Measurements from ENCODE around the gene FOXO6. TPM values are rescaled to one million over a fixed set of nuclear protein-coding genes. Genes with fewer than 3 reads are reported as not detected.

Gene FOXO6
- total RNA-seq, 1 donor from 2014 or later, result 1.4 TPM

GRCh38 chr1:41414716-41415306, 53.6 kb downstream of the FOXO6 start:
- no peak for TF ChIP-seq CTCF (conservative IDR thresholded peaks at IDR 0.05)
- no peaks in the 10 kb centered on the region for H3K36me3 Mint-ChIP-seq (ENCODE audit: low read depth)
- H3K4me3 Mint-ChIP-seq, result no peak overlapping the region
- peaks cover 5% of the 10 kb centered on the region for H3K4me1 Mint-ChIP-seq
- no peak overlapping the region for H3K27ac Mint-ChIP-seq (ENCODE audit: unreplicated experiment)
- H3K27me3 Mint-ChIP-seq (ENCODE audit: low read depth), result peaks cover 7% of the 10 kb centered on the region
- DNase-seq (ENCODE audit: low read depth, low spot score), result no peak
- H3K9me3 Mint-ChIP-seq, result no peaks in the 10 kb centered on the region

GRCh38 chr1:41416081-41416480, 54.8 kb downstream of the FOXO6 start:
- Mint-ChIP-seq H3K36me3 (ENCODE audit: low read depth) (no peaks in the 10 kb centered on the region), H3K4me3 (no peak overlapping the region), H3K4me1 (peaks cover 5% of the 10 kb centered on the region), H3K27ac (ENCODE audit: unreplicated experiment) (no peak overlapping the region), H3K27me3 (ENCODE audit: low read depth) (no peaks in the 10 kb centered on the region), H3K9me3 (no peaks in the 10 kb centered on the region)
- no peak for DNase-seq (ENCODE audit: low read depth, low spot score)
- no peak for TF ChIP-seq CTCF (conservative IDR thresholded peaks at IDR 0.05)

DNA sequence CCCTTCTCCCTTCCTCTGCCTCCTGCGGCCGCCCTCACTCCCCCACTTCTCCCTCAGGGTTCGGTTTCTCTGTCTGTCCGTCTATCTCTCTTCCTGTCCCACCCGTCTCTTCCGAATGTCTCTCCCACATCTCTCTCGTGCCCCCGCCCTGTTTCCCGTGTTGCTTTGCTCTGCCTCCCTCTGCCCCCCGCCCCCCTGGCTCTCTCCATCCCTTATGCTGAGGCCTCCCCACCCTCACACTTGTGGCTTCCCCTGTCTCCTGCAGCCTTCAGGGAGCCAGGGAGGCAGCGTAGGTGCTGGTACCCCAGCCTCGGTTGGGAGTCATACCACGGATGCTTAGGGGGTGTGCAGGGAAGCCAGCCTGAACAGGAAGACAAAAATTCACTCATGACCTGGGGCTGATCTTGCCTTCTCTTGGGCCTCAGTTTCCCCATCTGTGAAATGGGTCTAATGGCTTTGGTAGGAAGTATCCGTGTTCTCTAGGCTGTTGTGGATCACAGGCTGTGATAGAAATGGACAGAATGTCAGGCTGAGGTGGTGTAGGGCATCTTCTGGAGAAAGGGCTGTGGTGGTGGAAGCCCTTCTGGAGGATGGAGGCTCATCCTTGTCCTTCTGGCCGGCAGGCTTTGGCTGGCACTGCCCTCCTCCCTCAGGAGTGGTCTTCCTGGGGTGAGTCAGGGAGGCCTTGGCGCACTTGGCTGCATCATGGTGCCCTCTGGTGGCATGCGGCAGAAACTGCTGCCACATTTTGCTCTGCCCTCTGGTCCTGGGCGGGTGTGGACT, 55.5 kb downstream of the FOXO6 start:
- peak; percentile 78 for DNase-seq (ENCODE audit: low read depth, low spot score)
- no peaks in the 10 kb centered on the region for H3K36me3 Mint-ChIP-seq (ENCODE audit: low read depth)
- H3K27me3 Mint-ChIP-seq (ENCODE audit: low read depth), result no peaks in the 10 kb centered on the region
- no peak overlapping the region for H3K27ac Mint-ChIP-seq (ENCODE audit: unreplicated experiment)
- peaks cover 5% of the 10 kb centered on the region for H3K4me1 Mint-ChIP-seq
- H3K4me3 Mint-ChIP-seq, result no peak overlapping the region
- peak; percentile 91 for TF ChIP-seq CTCF (conservative IDR thresholded peaks at IDR 0.05)
- no peaks in the 10 kb centered on the region for H3K9me3 Mint-ChIP-seq

DNA sequence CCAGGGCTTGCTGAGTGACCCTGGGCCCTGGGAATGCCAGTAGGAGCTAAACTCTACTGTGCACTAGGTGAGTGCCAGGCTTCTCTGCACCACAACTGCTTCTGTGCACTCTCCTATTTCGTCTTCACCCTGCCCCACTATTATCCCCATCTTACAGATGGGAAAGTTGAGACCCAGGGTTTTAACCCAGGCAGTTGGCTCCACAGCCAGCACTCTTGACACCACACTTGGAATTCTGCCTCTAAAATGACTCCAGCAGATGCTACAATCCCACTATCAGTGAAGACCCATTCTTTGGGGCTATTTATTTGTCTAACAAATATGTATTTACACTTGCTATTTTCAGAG, 56.1 kb downstream of the FOXO6 start:
- Mint-ChIP-seq H3K27ac (ENCODE audit: unreplicated experiment) (no peak overlapping the region), H3K36me3 (ENCODE audit: low read depth) (no peaks in the 10 kb centered on the region), H3K4me3 (no peak overlapping the region), H3K4me1 (peaks cover 5% of the 10 kb centered on the region), H3K9me3 (no peaks in the 10 kb centered on the region), H3K27me3 (ENCODE audit: low read depth) (no peaks in the 10 kb centered on the region)
- peak; percentile 25 for TF ChIP-seq CTCF (conservative IDR thresholded peaks at IDR 0.05)
- DNase-seq (ENCODE audit: low read depth, low spot score), result no peak

GRCh38 chr1:41417746-41418145, 56.5 kb downstream of the FOXO6 start:
- H3K36me3 Mint-ChIP-seq (ENCODE audit: low read depth), result no peaks in the 10 kb centered on the region
- H3K27me3 Mint-ChIP-seq (ENCODE audit: low read depth), result no peaks in the 10 kb centered on the region
- no peaks in the 10 kb centered on the region for H3K9me3 Mint-ChIP-seq
- no peak for TF ChIP-seq CTCF (conservative IDR thresholded peaks at IDR 0.05)
- DNase-seq (ENCODE audit: low read depth, low spot score), result no peak
- H3K4me3 Mint-ChIP-seq, result no peak overlapping the region
- H3K4me1 Mint-ChIP-seq, result peaks cover under 1% of the 10 kb centered on the region
- H3K27ac Mint-ChIP-seq (ENCODE audit: unreplicated experiment), result no peak overlapping the region
